GM18502 (cell line): ENCODE data around the gene AGBL2.
"Not testable (repeated sequence)": the region's sequence is repeated elsewhere in the genome, so short reads cannot be mapped to it uniquely, and the experiment has no call there.

ENCODE experiments used
- ATAC-seq: cut with Tn5 transposase; IDR thresholded peaks from one replicate; pipeline ENCODE4 v1.9.1; 2021; ENCODE audit warnings: mild to moderate bottlenecking; ENCODE audit not compliant: unreplicated experiment, poor library complexity

AGBL2 gene, protein sequence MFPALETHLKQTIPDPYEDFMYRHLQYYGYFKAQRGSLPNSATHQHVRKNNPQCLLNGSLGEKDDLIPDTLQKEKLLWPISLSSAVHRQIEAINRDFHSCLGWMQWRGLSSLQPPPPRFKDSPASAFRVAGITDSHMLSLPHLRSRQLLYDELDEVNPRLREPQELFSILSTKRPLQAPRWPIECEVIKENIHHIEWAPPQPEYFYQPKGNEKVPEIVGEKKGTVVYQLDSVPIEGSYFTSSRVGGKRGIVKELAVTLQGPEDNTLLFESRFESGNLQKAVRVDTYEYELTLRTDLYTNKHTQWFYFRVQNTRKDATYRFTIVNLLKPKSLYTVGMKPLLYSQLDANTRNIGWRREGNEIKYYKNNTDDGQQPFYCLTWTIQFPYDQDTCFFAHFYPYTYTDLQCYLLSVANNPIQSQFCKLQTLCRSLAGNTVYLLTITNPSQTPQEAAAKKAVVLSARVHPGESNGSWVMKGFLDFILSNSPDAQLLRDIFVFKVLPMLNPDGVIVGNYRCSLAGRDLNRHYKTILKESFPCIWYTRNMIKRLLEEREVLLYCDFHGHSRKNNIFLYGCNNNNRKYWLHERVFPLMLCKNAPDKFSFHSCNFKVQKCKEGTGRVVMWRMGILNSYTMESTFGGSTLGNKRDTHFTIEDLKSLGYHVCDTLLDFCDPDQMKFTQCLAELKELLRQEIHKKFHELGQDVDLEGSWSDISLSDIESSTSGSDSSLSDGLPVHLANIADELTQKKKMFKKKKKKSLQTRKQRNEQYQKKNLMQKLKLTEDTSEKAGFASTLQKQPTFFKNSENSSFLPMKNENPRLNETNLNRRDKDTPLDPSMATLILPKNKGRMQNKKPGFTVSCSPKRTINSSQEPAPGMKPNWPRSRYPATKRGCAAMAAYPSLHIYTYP

GRCh38 chr11:47715082-47715669 lies at the start of gene AGBL2:
Gene AGBL2, minus strand, starts transcription at chr11:47715369. Its CDS starts 719 bp downstream, at chr11:47714650.
- ATAC-seq = peak; percentile 98

DNA sequence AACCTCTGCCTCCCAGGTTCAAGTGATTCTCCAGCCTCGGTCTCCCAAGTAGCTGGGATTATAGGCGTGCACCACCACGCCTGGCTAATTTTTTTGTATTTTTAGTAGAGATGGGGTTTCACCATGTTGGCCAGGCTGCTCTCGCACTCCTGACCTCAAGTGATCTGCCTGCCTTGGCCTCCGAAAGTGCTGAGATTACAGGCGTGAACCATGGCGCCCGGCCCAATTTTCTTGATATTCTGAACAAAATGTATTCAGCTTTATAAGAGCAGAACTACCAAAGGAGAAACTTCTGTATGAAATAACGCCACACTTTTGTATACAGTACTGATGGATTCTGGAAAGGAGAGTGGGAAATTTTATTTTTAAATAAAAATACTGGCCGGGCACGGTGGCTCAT lies 44.1 kb upstream of the AGBL2 start:
- ATAC-seq = not testable (repeated sequence)

DNA sequence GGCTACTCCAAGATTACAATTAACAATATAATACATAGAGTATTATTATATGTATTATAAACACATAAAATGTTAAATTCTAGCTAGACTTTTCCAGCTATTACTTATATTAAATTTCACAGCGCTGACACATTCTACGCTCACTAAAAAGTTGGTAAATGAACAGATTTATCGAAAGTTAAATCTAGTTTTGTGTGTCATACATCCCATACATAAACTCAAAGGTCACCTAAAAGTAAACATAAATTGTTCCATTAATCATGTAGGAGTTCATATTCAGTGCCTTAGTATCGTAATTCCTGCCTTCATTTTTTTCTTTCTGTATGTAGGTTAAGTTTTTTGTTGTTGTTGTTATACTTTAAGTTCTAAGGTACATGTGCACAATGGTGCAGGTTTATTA lies 41.0 kb upstream of the AGBL2 start:
- no peak for ATAC-seq

GRCh38 chr11:47750725-47751124 lies 35.6 kb upstream of the AGBL2 start:
- no peak for ATAC-seq

- not testable (repeated sequence) for ATAC-seq
These were observed 27.3 kb upstream of the AGBL2 start for GRCh38 chr11:47742494-47742893.

DNA sequence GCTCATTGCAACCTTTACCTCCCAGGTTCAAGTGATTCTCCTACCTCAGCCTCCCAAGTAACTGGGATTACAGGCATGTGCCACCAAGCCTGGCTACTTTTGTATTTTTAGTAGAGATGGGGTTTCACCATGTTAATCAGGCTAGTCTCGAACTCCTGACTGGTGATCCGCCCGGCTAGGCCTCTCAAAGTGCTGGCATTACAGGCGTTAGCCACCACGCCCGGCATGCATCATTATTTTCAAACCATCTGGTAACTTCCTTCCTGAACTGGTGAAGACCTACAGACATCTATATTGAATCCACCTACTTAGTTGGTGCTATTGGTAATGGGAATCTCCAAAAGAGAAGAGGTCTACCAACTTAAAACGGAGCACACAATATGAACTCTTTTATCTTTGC lies 22.6 kb upstream of the AGBL2 start:
- ATAC-seq = not testable (repeated sequence)

GRCh38 chr11:47732271-47732670 lies 17.1 kb upstream of the AGBL2 start:
- no peak for ATAC-seq

- ATAC-seq = no peak
These were observed 16.3 kb upstream of the AGBL2 start for GRCh38 chr11:47731475-47731874.

DNA sequence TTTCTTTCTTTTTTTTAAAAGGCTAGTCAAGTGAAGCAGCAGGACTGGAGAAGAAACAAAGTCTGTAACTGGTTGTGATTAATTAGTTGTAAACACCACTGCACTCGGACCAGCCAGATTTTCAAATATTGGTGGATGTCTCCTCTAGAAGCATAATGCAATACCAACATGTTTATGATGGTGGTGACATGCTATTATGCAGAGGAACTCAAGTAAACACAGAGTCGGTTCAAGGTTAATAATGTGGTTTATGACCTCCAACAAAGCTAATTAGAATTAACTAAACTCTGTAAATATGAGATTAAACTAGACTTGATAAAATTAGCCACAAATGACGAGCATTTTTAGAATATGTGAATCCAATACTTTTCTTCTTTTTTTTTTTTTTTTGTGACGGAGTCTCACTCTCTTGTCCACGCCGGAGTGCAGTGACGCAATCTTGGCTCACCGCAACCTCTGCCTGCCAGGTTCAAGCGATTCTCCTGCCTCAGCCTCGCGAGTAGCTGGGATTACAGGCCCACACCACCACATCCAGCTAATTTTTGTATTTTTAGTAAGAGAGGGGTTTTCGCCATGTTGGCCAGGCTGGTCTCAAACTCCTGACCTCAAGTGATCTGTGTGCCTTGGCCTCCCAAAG lies 11.8 kb upstream of the AGBL2 start:
- ATAC-seq = no peak

DNA sequence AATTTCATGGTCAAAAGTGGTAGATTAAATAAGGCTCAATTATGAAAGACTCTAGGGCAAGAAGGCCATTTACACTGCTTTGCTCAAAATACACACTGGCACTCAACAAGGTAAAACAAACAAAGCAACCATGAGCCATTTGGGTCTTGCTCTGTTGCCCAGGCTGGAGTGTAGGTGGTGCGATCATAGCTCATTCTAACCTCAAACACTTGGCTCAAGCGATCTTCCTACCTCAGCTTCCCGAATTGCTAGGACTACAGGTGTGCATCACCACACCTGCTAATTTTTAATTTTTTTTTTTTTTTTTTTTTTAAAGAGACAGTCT lies 10.9 kb upstream of the AGBL2 start:
- no peak for ATAC-seq

DNA sequence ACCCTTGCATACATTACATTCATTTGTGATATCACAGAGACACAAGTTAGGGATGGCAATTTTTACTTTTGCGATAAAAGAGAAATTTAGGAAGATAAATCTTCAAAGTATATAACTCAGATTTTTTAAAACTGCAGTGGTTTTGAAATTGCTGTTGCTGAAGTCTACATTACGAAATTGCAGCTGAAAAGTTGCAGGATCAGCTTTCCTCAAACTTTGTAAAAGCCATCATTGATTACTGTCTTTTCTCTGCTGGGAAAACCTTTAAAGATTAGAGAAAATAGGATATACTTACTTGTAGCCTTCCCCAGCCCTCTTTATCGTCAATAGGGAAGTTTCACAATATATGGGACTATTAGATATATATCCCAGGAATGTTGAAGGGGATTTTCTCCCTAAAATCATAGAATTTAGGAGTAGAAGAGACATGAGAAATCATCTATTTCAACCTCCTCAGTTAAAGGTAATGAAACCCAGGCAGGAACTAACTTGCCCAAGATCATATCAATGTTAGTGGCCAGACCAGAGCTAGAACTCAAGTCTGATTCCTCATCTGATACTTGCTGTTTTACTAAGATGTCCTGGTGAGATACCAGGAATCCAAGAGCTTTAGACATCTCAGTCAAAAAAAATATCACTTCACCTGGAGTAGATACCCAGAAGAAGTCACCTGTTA lies 10.4 kb upstream of the AGBL2 start:
- no peak for ATAC-seq

GRCh38 chr11:47724041-47724729 lies 9.0 kb upstream of the AGBL2 start:
- ATAC-seq = no peak

DNA sequence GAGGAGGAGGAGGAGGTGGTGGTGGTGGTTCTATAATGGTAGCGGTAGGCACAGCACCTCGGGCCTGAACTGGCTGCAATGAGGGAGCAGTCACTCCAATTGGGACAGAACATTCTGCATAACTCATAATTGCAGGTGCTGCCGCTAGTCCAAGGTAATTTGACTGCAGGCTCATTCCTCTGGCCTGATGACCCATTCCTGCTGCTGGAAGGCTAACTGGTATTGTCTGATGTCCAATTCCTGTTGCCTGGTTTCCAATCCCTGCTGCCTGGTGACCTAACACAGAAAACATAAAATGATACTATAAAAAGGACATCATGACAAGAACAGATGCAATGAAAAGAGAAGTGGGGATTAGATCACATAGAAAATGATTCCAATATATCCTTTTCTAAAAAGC lies 7.9 kb upstream of the AGBL2 start:
- ATAC-seq = no peak

DNA sequence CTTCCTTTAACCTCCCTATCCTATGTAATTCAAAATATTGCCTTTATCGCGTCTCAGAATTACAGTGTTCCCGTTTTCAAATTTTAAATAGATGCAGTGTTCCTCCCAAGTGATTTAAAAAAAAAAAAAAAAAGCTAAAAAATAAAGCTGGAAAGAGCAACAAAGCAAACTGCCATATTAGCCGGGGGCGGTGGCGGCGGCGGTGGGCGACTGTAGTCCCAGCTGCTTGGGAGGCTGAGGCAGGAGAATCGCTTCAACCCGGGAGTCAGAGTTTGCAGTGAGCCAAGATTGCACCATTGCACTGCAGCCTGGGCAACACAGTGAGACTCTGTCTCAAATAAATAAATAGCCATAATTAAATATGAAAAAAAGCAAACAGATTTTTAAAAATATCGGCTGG lies 5.5 kb upstream of the AGBL2 start:
- no peak for ATAC-seq

GRCh38 chr11:47716692-47717091 lies 1.5 kb upstream of the AGBL2 start:
- ATAC-seq = no peak

- ATAC-seq = peak; percentile 23
These were observed 551 bp downstream of the AGBL2 start for GRCh38 chr11:47714554-47715081.

DNA sequence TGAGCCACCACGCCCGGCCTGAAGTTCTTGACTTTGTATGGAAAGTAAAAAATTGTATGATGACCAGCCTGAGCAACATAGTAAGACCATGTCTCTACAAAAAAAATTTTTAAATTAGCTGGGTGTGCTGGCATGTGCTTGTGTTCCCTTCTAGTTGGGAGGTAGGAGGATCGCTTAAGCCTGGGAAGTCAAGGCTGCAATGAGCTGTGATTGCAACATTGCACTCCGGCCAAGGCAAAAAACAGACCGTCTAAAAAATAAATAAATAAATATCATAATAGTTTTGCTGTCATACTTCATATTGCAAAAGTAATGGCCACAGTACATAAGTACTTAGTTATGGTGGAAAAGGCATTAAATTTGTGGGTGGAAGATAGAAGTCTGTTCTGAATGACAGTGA lies 3.4 kb downstream of the AGBL2 start:
- ATAC-seq = no peak

GRCh38 chr11:47711225-47711624 lies 3.9 kb downstream of the AGBL2 start:
- no peak for ATAC-seq

DNA sequence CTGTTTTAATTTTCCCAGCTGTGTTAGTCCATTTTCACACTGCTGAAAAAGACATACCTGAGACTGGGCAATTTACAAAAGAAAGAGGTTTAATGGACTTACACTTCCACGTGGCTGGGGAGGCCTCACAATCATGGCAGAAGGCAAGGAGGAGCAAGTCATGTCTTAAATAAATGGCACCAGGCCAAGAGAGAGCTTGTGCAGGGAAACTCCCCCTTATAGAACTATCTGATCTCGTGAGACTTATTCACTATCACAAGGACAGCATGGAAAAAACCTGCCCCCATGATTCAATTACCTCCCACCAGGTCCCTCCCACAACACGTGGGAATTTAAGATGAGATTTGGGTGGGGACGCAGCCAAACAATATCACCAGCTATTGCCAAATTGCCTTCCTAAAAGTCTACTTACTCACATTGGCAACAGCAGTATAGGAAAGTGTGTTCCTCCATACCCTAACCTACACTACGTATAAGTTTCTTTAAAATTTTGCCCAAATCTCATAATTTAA lies 7.8 kb downstream of the AGBL2 start:
- ATAC-seq = not testable (repeated sequence)
